T-helper 1 cell treated with Interleukin-12 subunit alpha and Interleukin-12 subunit beta and Interleukin-4 antibody, amounts not matched to agents 30 ng/mL and 1 ng/mL, for 36 hours (primary cell): Measurements from ENCODE around the gene TBC1D17. TPM values are rescaled to one million over a fixed set of nuclear protein-coding genes. Genes with fewer than 3 reads are reported as not detected.

Experiments used
- intact Hi-C: fragments of 100-400 bp; cut with micrococcal nuclease; formaldehyde crosslinking; loops from one replicate; pipeline ENCODE4 v1.15.1; 2024
- total RNA-seq: library from RNA; stranded (reverse); gene quantifications from 2 replicates; pipeline ENCODE4 v1.2.3, GENCODE V29; 2022

Gene TBC1D17
- total RNA-seq, 1 donor from 2014 or later = 41.2 TPM

- intact Hi-C loops = loop anchor here (5.0 to 10.0 kb wide), 2 partner anchors 255 to 873 kb away; partner anchors contain the start of gene PRMT1
Observed at GRCh38 chr19:49932041-49932451, 54.5 kb downstream of the TBC1D17 start.

GRCh38 chr19:49932731-49933131 is 55.2 kb downstream of the TBC1D17 start:
- intact Hi-C loops = loop anchor here (5.0 to 10.0 kb wide), 2 partner anchors 255 to 872 kb away; partner anchors contain the start of gene PRMT1

- intact Hi-C loops = loop anchor here (5.0 to 10.0 kb wide), 2 partner anchors 256 to 871 kb away; partner anchors contain the start of gene PRMT1
Observed at GRCh38 chr19:49933643-49934042, 56.1 kb downstream of the TBC1D17 start.

GRCh38 chr19:49936549-49936948 is 59.0 kb downstream of the TBC1D17 start:
- intact Hi-C loops = loop anchor here (10.0 kb wide), 1 partner anchor 868 kb away; no protein-coding TSS in a partner anchor

- intact Hi-C loops = loop anchor here (1.0 to 10.0 kb wide), 3 partner anchors 45 to 867 kb away; no protein-coding TSS in a partner anchor
Observed at GRCh38 chr19:49937750-49938381, 60.4 kb downstream of the TBC1D17 start.

Other genes with a start within 250 kb of the TBC1D17 start
- 12.0 and 13.0 TPM in 2 replicates for gene RRAS, start 237.6 kb upstream of the TBC1D17 start, total RNA-seq
- gene SCAF1, start 235.5 kb upstream of the TBC1D17 start, total RNA-seq = 72.1 and 73.2 TPM in 2 replicates
- gene IRF3, start 211.8 kb upstream of the TBC1D17 start, total RNA-seq = 151 and 158 TPM in 2 replicates
- gene BCL2L12, start 211.8 kb upstream of the TBC1D17 start, total RNA-seq = 58.4 and 62.9 TPM in 2 replicates
- gene PRMT1, start 200.4 kb upstream of the TBC1D17 start, total RNA-seq = 186 and 189 TPM in 2 replicates
- gene ADM5, start 188.1 kb upstream of the TBC1D17 start, total RNA-seq = 3.9 and 4.4 TPM in 2 replicates
- gene CPT1C, start 186.6 kb upstream of the TBC1D17 start, total RNA-seq = 4.3 and 5.1 TPM in 2 replicates
- 3.5 and 4.0 TPM in 2 replicates for gene TSKS, start 114.4 kb upstream of the TBC1D17 start, total RNA-seq
- gene AP2A1, start 110.7 kb upstream of the TBC1D17 start, total RNA-seq = 72.1 and 74.0 TPM in 2 replicates
- 10.0 and 11.7 TPM in 2 replicates for gene FUZ, start 64.4 kb upstream of the TBC1D17 start, total RNA-seq
- gene MED25, start 59.4 kb upstream of the TBC1D17 start, total RNA-seq = 57.8 and 59.5 TPM in 2 replicates
- 77.9 and 85.2 TPM in 2 replicates for gene PTOV1, start 26.5 kb upstream of the TBC1D17 start, total RNA-seq
- gene PNKP, start 10.1 kb upstream of the TBC1D17 start, total RNA-seq = 178 and 185 TPM in 2 replicates
- 20.1 and 20.4 TPM in 2 replicates for gene AKT1S1, start 347 bp upstream of the TBC1D17 start, total RNA-seq
- 10.3 and 10.4 TPM in 2 replicates for gene IL4I1, start 19.2 kb downstream of the TBC1D17 start, total RNA-seq
- 20.5 and 22.8 TPM in 2 replicates for gene ATF5, start 51.5 kb downstream of the TBC1D17 start, total RNA-seq
- gene NUP62, start 51.8 kb downstream of the TBC1D17 start, total RNA-seq = 149 and 155 TPM in 2 replicates
- gene SIGLEC11, start 83.5 kb downstream of the TBC1D17 start, total RNA-seq = not detected in 2 replicates
- 73.2 and 80.2 TPM in 2 replicates for gene VRK3, start 147.7 kb downstream of the TBC1D17 start, total RNA-seq
- gene ZNF473, start 148.3 kb downstream of the TBC1D17 start, total RNA-seq = 9.6 and 10.4 TPM in 2 replicates